ENCODE data around the gene EFNA3.
A peak's percentile ranks its signal among the peaks of the same experiment; 100 is the strongest.

The EFNA3 gene

DNA sequence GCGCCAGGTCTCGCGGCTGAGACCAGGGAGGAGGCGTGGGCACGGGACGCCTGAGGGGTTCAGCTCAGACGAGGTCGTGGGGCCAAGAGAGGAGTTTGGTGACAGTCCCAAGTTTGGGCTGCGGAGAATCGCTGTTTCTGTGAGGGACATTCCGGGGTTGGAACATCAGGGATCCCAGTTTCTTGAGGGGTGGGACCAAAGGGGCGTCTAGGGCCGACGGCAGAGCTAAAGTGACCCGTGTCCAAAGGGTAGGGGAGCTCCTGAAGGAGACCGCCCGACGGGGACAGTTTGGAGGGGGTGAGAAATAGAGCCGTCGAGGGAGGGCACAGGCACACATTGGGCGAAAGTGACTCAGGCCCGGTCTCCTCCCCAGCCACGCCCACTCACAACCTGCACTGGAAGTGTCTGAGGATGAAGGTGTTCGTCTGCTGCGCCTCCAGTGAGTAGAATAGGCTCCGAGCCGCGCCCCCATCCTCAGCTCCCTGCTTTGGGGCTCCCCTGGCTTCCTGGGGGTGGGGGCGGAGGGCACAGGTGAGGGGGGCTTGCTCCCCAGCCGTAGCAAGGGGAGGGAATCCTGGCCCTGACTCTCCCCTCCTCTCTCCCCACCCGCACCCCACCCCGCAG, 7.0 kb downstream of the EFNA3 start:
- peaks cover 10% of the 10 kb centered on the region for H3K4me1 ChIP-seq (ENCODE audit: control insufficient read depth, insufficient read depth, low read length)
- peak overlapping the region; percentile 61; the same call in 1 of the 2 replicates for H3K27ac ChIP-seq (ENCODE audit: extremely low read depth, low read depth, low read length)
- H3K9me3 ChIP-seq (ENCODE audit: control insufficient read depth, insufficient read depth, low read depth, low read length): no peaks in the 10 kb centered on the region
- ChIA-PET CTCF (interaction anchor here (0.5 to 4.5 kb wide), 58 partner anchors 8 to 543 kb away, joined by 3 to 117 read pairs (median 4); partner anchors contain the start of genes ADAM15, EFNA4, KRTCAP2 and PBXIP1), POLR2A (interaction anchor here (0.6 to 1.6 kb wide), 8 partner anchors 22 to 87 kb away, joined by 3 to 9 read pairs (median 4); partner anchors contain the start of genes ADAM15, DPM3, EFNA1 and EFNA4)
- H3K36me3 ChIP-seq (ENCODE audit: control insufficient read depth in 2 of 2, insufficient read depth in 1 of 2, low read length in 2 of 2): no peaks in the 10 kb centered on the region
- peak overlapping the region; percentile 78 for H3K4me3 ChIP-seq (ENCODE audit: low read depth, low read length)
- peak; percentile 68 for TF ChIP-seq ZFHX2 (tag by site-specific recombination; conservative IDR thresholded peaks at IDR 0.05)
- peak; percentile 88 for TF ChIP-seq ZNF777 (tag by site-specific recombination; IDR thresholded peaks at IDR 0.05; ENCODE audit: borderline replicate concordance)
- no peak for TF ChIP-seq ZNF174 (tag by site-specific recombination; IDR thresholded peaks at IDR 0.05)
- peak; percentile 96 for TF ChIP-seq ZNF335 (tag by site-specific recombination; conservative IDR thresholded peaks at IDR 0.05)
- no peak for TF ChIP-seq OVOL3 (tag by site-specific recombination; IDR thresholded peaks at IDR 0.05)
- TF ChIP-seq SP2 (tag by site-specific recombination; IDR thresholded peaks at IDR 0.05): peak; percentile 60
- peak; percentile 94 for TF ChIP-seq ZNF223 (tag by site-specific recombination; IDR thresholded peaks at IDR 0.05)
- peak; percentile 30; the same call in 1 of the 2 replicates for TF ChIP-seq SP7 (tag by site-specific recombination; IDR thresholded peaks at IDR 0.05)
- TF ChIP-seq ZNF664 (tag by site-specific recombination; IDR thresholded peaks at IDR 0.05): no peak
- TF ChIP-seq EGR2 (tag by site-specific recombination; IDR thresholded peaks at IDR 0.05; ENCODE audit: low read depth): peak; percentile 59
- TF ChIP-seq, protein P1, sequence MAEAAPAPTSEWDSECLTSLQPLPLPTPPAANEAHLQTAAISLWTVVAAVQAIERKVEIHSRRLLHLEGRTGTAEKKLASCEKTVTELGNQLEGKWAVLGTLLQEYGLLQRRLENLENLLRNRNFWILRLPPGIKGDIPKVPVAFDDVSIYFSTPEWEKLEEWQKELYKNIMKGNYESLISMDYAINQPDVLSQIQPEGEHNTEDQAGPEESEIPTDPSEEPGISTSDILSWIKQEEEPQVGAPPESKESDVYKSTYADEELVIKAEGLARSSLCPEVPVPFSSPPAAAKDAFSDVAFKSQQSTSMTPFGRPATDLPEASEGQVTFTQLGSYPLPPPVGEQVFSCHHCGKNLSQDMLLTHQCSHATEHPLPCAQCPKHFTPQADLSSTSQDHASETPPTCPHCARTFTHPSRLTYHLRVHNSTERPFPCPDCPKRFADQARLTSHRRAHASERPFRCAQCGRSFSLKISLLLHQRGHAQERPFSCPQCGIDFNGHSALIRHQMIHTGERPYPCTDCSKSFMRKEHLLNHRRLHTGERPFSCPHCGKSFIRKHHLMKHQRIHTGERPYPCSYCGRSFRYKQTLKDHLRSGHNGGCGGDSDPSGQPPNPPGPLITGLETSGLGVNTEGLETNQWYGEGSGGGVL (tag by site-specific recombination; IDR thresholded peaks at IDR 0.05): peak; percentile 81
- TF ChIP-seq, protein P2, sequence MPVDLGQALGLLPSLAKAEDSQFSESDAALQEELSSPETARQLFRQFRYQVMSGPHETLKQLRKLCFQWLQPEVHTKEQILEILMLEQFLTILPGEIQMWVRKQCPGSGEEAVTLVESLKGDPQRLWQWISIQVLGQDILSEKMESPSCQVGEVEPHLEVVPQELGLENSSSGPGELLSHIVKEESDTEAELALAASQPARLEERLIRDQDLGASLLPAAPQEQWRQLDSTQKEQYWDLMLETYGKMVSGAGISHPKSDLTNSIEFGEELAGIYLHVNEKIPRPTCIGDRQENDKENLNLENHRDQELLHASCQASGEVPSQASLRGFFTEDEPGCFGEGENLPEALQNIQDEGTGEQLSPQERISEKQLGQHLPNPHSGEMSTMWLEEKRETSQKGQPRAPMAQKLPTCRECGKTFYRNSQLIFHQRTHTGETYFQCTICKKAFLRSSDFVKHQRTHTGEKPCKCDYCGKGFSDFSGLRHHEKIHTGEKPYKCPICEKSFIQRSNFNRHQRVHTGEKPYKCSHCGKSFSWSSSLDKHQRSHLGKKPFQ (tag by site-specific recombination; IDR thresholded peaks at IDR 0.05): no peak
- no peak for TF ChIP-seq ZNF626 (tag by site-specific recombination; IDR thresholded peaks at IDR 0.05)
- TF ChIP-seq ZBTB48 (tag by site-specific recombination; IDR thresholded peaks at IDR 0.05): peak; percentile 86
- no peak for TF ChIP-seq ZNF16 (tag by site-specific recombination; IDR thresholded peaks at IDR 0.05; ENCODE audit: low read depth)
- TF ChIP-seq KLF16 (tag by site-specific recombination; IDR thresholded peaks at IDR 0.05): 0 out of 2 replicates have a peak, but pooled peaks have one; percentile 12
- no peak for TF ChIP-seq ZNF776 (tag by site-specific recombination; IDR thresholded peaks at IDR 0.05; ENCODE audit: borderline replicate concordance)
- TF ChIP-seq ZNF37A (tag by site-specific recombination; IDR thresholded peaks at IDR 0.05): no peak
- TF ChIP-seq SP3 (tag by site-specific recombination; IDR thresholded peaks at IDR 0.05): peak; percentile 12
- TF ChIP-seq KLF8 (tag by site-specific recombination; IDR thresholded peaks at IDR 0.05): peak; percentile 71
- TF ChIP-seq ZNF24 (tag by site-specific recombination; IDR thresholded peaks at IDR 0.05): 0 out of 2 replicates have a peak, but pooled peaks have one; percentile 20
- no peak for TF ChIP-seq ZNF239 (tag by site-specific recombination; IDR thresholded peaks at IDR 0.05)
- TF ChIP-seq, protein P3, sequence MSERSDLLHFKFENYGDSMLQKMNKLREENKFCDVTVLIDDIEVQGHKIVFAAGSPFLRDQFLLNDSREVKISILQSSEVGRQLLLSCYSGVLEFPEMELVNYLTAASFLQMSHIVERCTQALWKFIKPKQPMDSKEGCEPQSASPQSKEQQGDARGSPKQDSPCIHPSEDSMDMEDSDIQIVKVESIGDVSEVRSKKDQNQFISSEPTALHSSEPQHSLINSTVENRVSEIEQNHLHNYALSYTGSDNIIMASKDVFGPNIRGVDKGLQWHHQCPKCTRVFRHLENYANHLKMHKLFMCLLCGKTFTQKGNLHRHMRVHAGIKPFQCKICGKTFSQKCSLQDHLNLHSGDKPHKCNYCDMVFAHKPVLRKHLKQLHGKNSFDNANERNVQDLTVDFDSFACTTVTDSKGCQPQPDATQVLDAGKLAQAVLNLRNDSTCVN (tag by site-specific recombination; optimal IDR thresholded peaks at IDR 0.05): peak; percentile 1
- TF ChIP-seq ZNF114 (tag by site-specific recombination; IDR thresholded peaks at IDR 0.05): no peak
- peak; percentile 76 for TF ChIP-seq GLIS2 (tag by site-specific recombination; IDR thresholded peaks at IDR 0.05)
- TF ChIP-seq, protein P4, sequence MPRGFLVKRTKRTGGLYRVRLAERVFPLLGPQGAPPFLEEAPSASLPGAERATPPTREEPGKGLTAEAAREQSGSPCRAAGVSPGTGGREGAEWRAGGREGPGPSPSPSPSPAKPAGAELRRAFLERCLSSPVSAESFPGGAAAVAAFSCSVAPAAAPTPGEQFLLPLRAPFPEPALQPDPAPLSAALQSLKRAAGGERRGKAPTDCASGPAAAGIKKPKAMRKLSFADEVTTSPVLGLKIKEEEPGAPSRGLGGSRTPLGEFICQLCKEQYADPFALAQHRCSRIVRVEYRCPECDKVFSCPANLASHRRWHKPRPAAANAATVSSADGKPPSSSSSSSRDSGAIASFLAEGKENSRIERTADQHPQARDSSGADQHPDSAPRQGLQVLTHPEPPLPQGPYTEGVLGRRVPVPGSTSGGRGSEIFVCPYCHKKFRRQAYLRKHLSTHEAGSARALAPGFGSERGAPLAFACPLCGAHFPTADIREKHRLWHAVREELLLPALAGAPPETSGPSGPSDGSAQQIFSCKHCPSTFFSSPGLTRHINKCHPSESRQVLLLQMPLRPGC (tag by site-specific recombination; IDR thresholded peaks at IDR 0.05): 0 out of 2 replicates have a peak, but pooled peaks have one; percentile 16
- TF ChIP-seq ZEB2 (tag by site-specific recombination; IDR thresholded peaks at IDR 0.05): 0 out of 2 replicates have a peak, but pooled peaks have one; percentile 3
- TF ChIP-seq KLF7 (tag by site-specific recombination; IDR thresholded peaks at IDR 0.05; ENCODE audit: borderline replicate concordance): peak; percentile 52; the same call in 1 of the 2 replicates
- TF ChIP-seq, protein P5, sequence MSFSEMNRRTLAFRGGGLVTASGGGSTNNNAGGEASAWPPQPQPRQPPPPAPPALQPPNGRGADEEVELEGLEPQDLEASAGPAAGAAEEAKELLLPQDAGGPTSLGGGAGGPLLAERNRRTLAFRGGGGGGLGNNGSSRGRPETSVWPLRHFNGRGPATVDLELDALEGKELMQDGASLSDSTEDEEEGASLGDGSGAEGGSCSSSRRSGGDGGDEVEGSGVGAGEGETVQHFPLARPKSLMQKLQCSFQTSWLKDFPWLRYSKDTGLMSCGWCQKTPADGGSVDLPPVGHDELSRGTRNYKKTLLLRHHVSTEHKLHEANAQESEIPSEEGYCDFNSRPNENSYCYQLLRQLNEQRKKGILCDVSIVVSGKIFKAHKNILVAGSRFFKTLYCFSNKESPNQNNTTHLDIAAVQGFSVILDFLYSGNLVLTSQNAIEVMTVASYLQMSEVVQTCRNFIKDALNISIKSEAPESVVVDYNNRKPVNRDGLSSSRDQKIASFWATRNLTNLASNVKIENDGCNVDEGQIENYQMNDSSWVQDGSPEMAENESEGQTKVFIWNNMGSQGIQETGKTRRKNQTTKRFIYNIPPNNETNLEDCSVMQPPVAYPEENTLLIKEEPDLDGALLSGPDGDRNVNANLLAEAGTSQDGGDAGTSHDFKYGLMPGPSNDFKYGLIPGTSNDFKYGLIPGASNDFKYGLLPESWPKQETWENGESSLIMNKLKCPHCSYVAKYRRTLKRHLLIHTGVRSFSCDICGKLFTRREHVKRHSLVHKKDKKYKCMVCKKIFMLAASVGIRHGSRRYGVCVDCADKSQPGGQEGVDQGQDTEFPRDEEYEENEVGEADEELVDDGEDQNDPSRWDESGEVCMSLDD (tag by site-specific recombination; IDR thresholded peaks at IDR 0.05): peak; percentile 81
- 0 out of 2 replicates have a peak, but pooled peaks have one; percentile 9 for TF ChIP-seq ZNF596 (tag by site-specific recombination; IDR thresholded peaks at IDR 0.05)

Measured in HEK293 (cell line).